Measurements from ENCODE around the gene TSPO.

DNA sequence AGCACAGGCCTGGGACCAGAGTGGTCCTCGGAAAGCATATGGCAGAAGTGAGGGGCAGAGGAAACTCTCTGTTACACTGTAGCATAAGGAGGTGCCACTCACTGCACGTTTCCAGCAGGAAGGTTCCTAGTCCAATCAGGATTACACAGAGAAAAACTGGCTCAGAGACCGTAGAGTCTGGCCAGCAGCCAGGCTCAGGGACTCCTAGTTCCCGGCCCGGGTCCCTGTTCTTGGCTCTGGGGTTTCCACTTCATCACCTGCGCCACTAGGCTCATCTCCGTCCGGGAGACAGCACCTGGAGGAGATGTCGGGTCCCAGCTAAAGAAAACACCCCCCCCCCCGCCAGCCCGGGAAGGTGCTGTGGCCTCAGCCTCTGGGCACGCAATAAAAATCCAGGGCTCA is 34.5 kb downstream of the TSPO start:
- TF ChIP-seq POLR2A (IDR thresholded peaks at IDR 0.05): no peak
- TF ChIP-seq POLR2AphosphoS5 (IDR thresholded peaks at IDR 0.05): no peak
- TF ChIP-seq EP300 (IDR thresholded peaks at IDR 0.05): no peak
